Measurements from ENCODE around the gene EWSR1.
A peak's percentile ranks its signal among the peaks of the same experiment; 100 is the strongest.

Gene EWSR1

DNA sequence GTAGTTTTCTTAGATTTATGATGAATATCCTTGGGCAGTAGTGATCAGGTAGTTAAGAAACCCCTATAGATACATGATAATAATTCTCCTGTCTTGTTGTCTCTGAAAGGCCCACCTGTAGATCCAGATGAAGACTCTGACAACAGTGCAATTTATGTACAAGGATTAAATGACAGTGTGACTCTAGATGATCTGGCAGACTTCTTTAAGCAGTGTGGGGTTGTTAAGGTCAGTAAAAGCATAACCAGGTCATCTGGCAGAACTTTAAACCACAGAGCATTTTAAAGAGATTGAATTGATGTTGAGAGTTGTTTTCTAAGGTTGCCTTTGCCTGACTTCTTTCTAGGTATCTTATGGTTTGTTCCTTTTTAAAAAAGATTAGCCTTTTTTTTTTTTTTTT is 24.3 kb downstream of the EWSR1 start:
- TF ChIP-seq ZFX (IDR thresholded peaks at IDR 0.05; ENCODE audit: borderline replicate concordance) (no peak), CTCF (IDR thresholded peaks at IDR 0.05) (no peak)
- no peak overlapping the region for H3K27ac ChIP-seq

GRCh38 chr22:29298641-29299040 is 30.6 kb downstream of the EWSR1 start:
- no peak overlapping the region for H3K27ac ChIP-seq
- TF ChIP-seq ZFX (IDR thresholded peaks at IDR 0.05; ENCODE audit: borderline replicate concordance) (no peak), CTCF (IDR thresholded peaks at IDR 0.05) (no peak)

DNA sequence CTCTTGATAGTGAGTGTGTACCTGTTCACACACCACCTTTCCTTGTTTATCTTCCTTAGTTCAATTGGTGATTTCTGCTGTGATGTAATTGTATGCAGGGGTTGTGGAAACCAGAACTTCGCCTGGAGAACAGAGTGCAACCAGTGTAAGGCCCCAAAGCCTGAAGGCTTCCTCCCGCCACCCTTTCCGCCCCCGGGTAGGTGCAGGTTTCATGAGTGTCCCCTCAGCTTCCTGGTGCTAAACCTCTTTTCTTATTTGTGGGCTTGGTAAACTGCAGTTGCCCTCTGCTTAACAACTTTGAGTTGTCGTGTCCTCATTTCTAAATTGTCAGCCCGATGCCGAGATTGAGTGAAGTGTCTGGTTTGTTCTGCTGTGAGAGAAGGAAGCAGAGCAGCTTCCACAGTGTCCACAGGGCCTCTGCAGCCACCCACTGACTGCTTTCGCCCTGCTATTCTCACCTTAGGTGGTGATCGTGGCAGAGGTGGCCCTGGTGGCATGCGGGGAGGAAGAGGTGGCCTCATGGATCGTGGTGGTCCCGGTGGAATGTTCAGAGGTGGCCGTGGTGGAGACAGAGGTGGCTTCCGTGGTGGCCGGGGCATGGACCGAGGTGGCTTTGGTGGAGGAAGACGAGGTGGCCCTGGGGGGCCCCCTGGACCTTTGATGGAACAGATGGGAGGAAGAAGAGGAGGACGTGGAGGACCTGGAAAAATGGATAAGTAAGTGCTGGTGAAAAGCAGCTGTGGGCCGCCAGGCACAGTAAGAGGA is 31.2 kb downstream of the EWSR1 start:
- 0 out of 2 replicates have a peak overlapping the region, but pooled peaks have one; percentile 12 for H3K27ac ChIP-seq
- TF ChIP-seq CTCF (IDR thresholded peaks at IDR 0.05) (no peak), ZFX (IDR thresholded peaks at IDR 0.05; ENCODE audit: borderline replicate concordance) (no peak)

GRCh38 chr22:29300467-29300806 is 32.4 kb downstream of the EWSR1 start:
- H3K27ac ChIP-seq, result peak overlapping the region; percentile 37; the same call in 1 of the 2 replicates
- TF ChIP-seq ZFX (IDR thresholded peaks at IDR 0.05; ENCODE audit: borderline replicate concordance) (no peak), CTCF (IDR thresholded peaks at IDR 0.05) (no peak)

- peak overlapping the region; percentile 37; the same call in 1 of the 2 replicates for H3K27ac ChIP-seq
- TF ChIP-seq ZFX (IDR thresholded peaks at IDR 0.05; ENCODE audit: borderline replicate concordance) (no peak), CTCF (IDR thresholded peaks at IDR 0.05) (no peak)
Measured at GRCh38 chr22:29300807-29301601, 32.9 kb downstream of the EWSR1 start.

DNA sequence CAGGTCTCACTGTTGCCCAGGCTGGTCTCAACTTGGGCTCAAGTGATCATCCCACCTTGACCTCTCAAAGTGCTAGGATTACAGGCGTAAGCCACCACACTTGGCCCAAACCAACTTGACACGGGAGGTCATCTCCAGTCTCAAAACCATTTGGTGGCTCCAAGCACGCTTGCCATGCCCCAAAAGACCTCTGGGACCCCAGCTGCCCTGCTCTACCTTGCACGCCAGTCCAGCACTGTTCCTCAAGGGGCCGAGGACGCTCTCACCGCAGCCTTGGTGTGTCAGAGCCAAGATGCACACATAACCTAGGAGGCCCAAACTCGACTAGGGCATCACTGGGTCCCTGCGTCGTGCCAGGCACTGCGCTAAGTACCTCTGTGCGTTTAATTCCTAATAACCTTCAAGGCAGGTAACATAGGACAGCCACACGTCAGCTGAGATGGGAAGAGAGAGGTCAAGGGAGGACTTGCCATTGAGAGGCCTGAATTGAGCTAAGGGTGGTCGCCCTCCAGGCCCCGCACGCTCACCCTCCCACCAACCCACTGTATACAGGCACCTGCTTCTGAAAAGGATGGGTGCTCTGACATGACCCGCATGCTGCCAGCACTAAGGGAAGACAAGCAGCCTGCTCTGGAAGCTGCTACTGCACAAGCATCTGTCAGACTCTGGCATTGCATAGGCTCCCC is 33.8 kb downstream of the EWSR1 start:
- peak overlapping the region; percentile 37 for H3K27ac ChIP-seq
- no peak for TF ChIP-seq CTCF (IDR thresholded peaks at IDR 0.05)
- no peak for TF ChIP-seq ZFX (IDR thresholded peaks at IDR 0.05; ENCODE audit: borderline replicate concordance)
